Mesendoderm (in vitro differentiated cells): Measurements from ENCODE around the gene PSMC4.

Experiments used
- DNase-seq: peaks from one replicate; pipeline ENCODE4 v3.0.0; 2013
- H2AK5ac ChIP-seq: 2 replicates; pipeline ENCODE4 v1.6.1; 2013; ENCODE audit warnings: low read length, inconsistent platforms
- H2BK120ac ChIP-seq: 2 replicates; pipeline ENCODE4 v1.6.1; 2013; ENCODE audit warnings: low read depth, mild to moderate bottlenecking, low read length, moderate library complexity, mixed read lengths
- H2BK15ac ChIP-seq: replicated peaks from 2 replicates; pipeline ENCODE4 v1.6.1; 2013; ENCODE audit warnings: low read depth, mild to moderate bottlenecking, moderate library complexity
- H2BK5ac ChIP-seq: 2 replicates; pipeline ENCODE4 v1.6.1; 2013; ENCODE audit warnings: low read length, inconsistent platforms
- H3K18ac ChIP-seq: 2 replicates; pipeline ENCODE4 v1.6.1; 2013; ENCODE audit warnings: mild to moderate bottlenecking, low read length, mixed read lengths
- H3K23ac ChIP-seq: one replicate; pipeline ENCODE4 v1.6.1; 2013; ENCODE audit warnings: low read length
- H3K27ac ChIP-seq: 2 replicates; pipeline ENCODE4 v1.5.1; 2013; ENCODE audit warnings: low read depth, mild to moderate bottlenecking, inconsistent platforms, low read length, moderate library complexity
- H3K27me3 ChIP-seq: 2 replicates; pipeline ENCODE4 v1.6.1; 2013; ENCODE audit warnings: low read length, control low read depth, mild to moderate bottlenecking, inconsistent platforms; ENCODE audit not compliant: insufficient read depth, poor library complexity
- H3K36me3 ChIP-seq: 2 replicates; pipeline ENCODE4 v1.6.1; 2013; ENCODE audit warnings: low read length, inconsistent platforms; ENCODE audit not compliant: control insufficient read depth, insufficient read depth
- H3K4ac ChIP-seq: one replicate; pipeline ENCODE4 v1.6.1; 2013; ENCODE audit warnings: low read depth, mild to moderate bottlenecking, low read length, moderate library complexity
- H3K4me1 ChIP-seq: 2 replicates; pipeline ENCODE4 v1.6.1; 2013; ENCODE audit warnings: low read depth, low read length, inconsistent platforms; ENCODE audit not compliant: control insufficient read depth
- H3K4me2 ChIP-seq: 2 replicates; pipeline ENCODE4 v1.6.1; 2013; ENCODE audit warnings: low read length
- H3K4me3 ChIP-seq: 2 replicates; pipeline ENCODE4 v1.5.1; 2013; ENCODE audit warnings: mild to moderate bottlenecking, low read length
- H3K56ac ChIP-seq: one replicate; pipeline ENCODE4 v1.6.1; 2013; ENCODE audit warnings: low read length
- H3K79me1 ChIP-seq: 2 replicates; pipeline ENCODE4 v1.6.1; 2013; ENCODE audit warnings: low read length, inconsistent platforms
- H3K79me2 ChIP-seq: 2 replicates; pipeline ENCODE4 v1.6.1; 2013; ENCODE audit warnings: mild to moderate bottlenecking, low read length; ENCODE audit not compliant: control insufficient read depth, insufficient read depth
- H3K9ac ChIP-seq: 2 replicates; pipeline ENCODE4 v1.6.1; 2013; ENCODE audit warnings: low read length, inconsistent platforms
- H4K5ac ChIP-seq: one replicate; pipeline ENCODE4 v1.6.1; 2013; ENCODE audit warnings: low read length
- H4K8ac ChIP-seq: one replicate; pipeline ENCODE4 v1.6.1; 2013; ENCODE audit warnings: low read depth, mild to moderate bottlenecking, control low read depth, low read length, moderate library complexity
- WGBS: extraction: QIAGEN DNeasy Blood & Tissue Kit; methylation state at CpG from one replicate; pipeline ENCODE4 v1.1.7; 2013; ENCODE audit warnings: low lambda C conversion rate, missing lambda C conversion rate; ENCODE audit not compliant: insufficient coverage; ENCODE audit errors: extremely low coverage; 5-methylcytosine and 5-hydroxymethylcytosine counted together

Gene PSMC4

GRCh38 chr19:40005691-40006272 lies 34.8 kb downstream of the PSMC4 start:
- no peak overlapping the region for H2AK5ac ChIP-seq
- H4K8ac ChIP-seq = no peak overlapping the region
- no peak overlapping the region for H3K27ac ChIP-seq
- H3K79me2 ChIP-seq = no peaks in the 10 kb centered on the region
- H3K23ac ChIP-seq = no peak overlapping the region
- H3K79me1 ChIP-seq = no peaks in the 10 kb centered on the region
- H3K4me3 ChIP-seq = no peak overlapping the region
- H3K9ac ChIP-seq = no peak overlapping the region
- no peak overlapping the region for H3K4me2 ChIP-seq
- H3K4ac ChIP-seq = no peak overlapping the region
- no CpG with 5 or more reads among the region's 4 CpGs for WGBS
- H3K36me3 ChIP-seq = no peaks in the 10 kb centered on the region
- no peak overlapping the region for H3K56ac ChIP-seq
- no peak overlapping the region for H3K18ac ChIP-seq
- DNase-seq = no peak
- no peaks in the 10 kb centered on the region for H3K27me3 ChIP-seq
- no peaks in the 10 kb centered on the region for H3K4me1 ChIP-seq
- no peak overlapping the region for H2BK5ac ChIP-seq
- H2BK15ac ChIP-seq = no peak overlapping the region
- H2BK120ac ChIP-seq = no peak overlapping the region
- H4K5ac ChIP-seq = no peak overlapping the region

GRCh38 chr19:40006273-40006691 lies 35.3 kb downstream of the PSMC4 start:
- Histone ChIP-seq H4K5ac (no peak overlapping the region), H3K4me2 (no peak overlapping the region), H3K18ac (no peak overlapping the region), H3K4me3 (no peak overlapping the region), H3K56ac (no peak overlapping the region), H3K23ac (no peak overlapping the region), H2BK120ac (no peak overlapping the region), H3K79me1 (no peaks in the 10 kb centered on the region), H2BK5ac (no peak overlapping the region), H3K27ac (no peak overlapping the region), H3K79me2 (no peaks in the 10 kb centered on the region), H3K27me3 (no peaks in the 10 kb centered on the region), H4K8ac (no peak overlapping the region), H2BK15ac (no peak overlapping the region), H2AK5ac (no peak overlapping the region), H3K9ac (no peak overlapping the region), H3K4me1 (no peaks in the 10 kb centered on the region), H3K4ac (no peak overlapping the region), H3K36me3 (no peaks in the 10 kb centered on the region)
- DNase-seq = no peak
- no CpG with 5 or more reads among the region's 1 CpG for WGBS

GRCh38 chr19:40009674-40010073 lies 38.7 kb downstream of the PSMC4 start:
- no peak overlapping the region for H3K18ac ChIP-seq
- H2AK5ac ChIP-seq = no peak overlapping the region
- no peak overlapping the region for H3K56ac ChIP-seq
- H2BK5ac ChIP-seq = no peak overlapping the region
- H3K4me3 ChIP-seq = no peak overlapping the region
- H3K4me2 ChIP-seq = no peak overlapping the region
- H3K9ac ChIP-seq = no peak overlapping the region
- H2BK120ac ChIP-seq = no peak overlapping the region
- no peak overlapping the region for H3K4ac ChIP-seq
- no peaks in the 10 kb centered on the region for H3K79me1 ChIP-seq
- no peak overlapping the region for H3K27ac ChIP-seq
- no peaks in the 10 kb centered on the region for H3K36me3 ChIP-seq
- H4K5ac ChIP-seq = no peak overlapping the region
- DNase-seq = no peak
- no peak overlapping the region for H4K8ac ChIP-seq
- H3K23ac ChIP-seq = no peak overlapping the region
- H3K27me3 ChIP-seq = no peaks in the 10 kb centered on the region
- no peaks in the 10 kb centered on the region for H3K79me2 ChIP-seq
- H3K4me1 ChIP-seq = no peaks in the 10 kb centered on the region
- H2BK15ac ChIP-seq = no peak overlapping the region

DNA sequence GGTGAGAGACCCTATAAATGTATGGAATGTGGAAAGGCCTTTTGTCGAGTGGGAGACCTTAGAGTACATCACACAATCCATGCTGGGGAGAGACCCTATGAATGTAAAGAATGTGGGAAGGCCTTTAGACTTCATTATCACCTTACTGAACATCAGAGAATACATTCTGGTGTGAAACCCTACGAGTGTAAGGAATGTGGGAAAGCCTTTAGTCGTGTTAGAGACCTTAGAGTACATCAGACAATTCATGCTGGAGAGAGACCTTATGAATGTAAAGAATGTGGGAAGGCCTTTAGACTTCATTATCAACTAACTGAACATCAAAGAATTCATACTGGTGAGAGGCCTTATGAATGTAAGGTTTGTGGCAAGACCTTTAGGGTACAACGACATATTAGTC lies 43.0 kb downstream of the PSMC4 start:
- Histone ChIP-seq H3K27me3 (no peaks in the 10 kb centered on the region), H3K4me3 (no peak overlapping the region), H3K4me1 (no peaks in the 10 kb centered on the region), H2BK5ac (no peak overlapping the region), H3K18ac (no peak overlapping the region), H4K8ac (no peak overlapping the region), H3K4ac (no peak overlapping the region), H3K27ac (no peak overlapping the region), H3K36me3 (no peaks in the 10 kb centered on the region), H3K23ac (no peak overlapping the region), H2BK120ac (no peak overlapping the region), H3K56ac (no peak overlapping the region), H3K4me2 (no peak overlapping the region), H4K5ac (no peak overlapping the region), H2BK15ac (no peak overlapping the region), H3K9ac (no peak overlapping the region), H3K79me1 (no peaks in the 10 kb centered on the region), H3K79me2 (no peaks in the 10 kb centered on the region), H2AK5ac (no peak overlapping the region)
- no CpG with 5 or more reads among the region's 4 CpGs for WGBS
- no peak for DNase-seq

DNA sequence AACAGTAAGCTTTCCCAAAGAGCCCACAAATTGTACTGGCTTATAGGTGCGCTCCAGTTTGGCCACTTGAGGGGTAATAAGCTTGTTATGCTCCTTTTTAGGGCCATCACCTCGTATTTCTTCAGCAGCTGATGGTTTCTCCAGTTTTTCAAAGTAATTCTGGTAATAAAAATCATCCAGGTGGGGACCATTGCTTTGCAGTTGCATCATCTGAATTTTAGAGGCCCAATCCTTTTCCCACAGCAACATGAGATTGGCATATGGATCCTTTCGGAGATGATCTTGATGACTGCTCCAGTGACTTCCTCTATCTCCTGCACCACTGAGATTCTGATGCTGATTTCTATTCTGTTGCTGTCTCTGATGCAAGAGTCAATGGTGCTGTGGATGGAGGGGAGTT lies 53.0 kb downstream of the PSMC4 start:
- Histone ChIP-seq H2BK5ac (no peak overlapping the region), H3K79me2 (no peaks in the 10 kb centered on the region), H3K9ac (no peak overlapping the region), H3K23ac (no peak overlapping the region), H4K8ac (no peak overlapping the region), H3K4ac (no peak overlapping the region), H3K18ac (no peak overlapping the region), H3K4me3 (no peak overlapping the region), H2BK15ac (no peak overlapping the region), H3K36me3 (no peaks in the 10 kb centered on the region), H2AK5ac (no peak overlapping the region), H3K27me3 (no peaks in the 10 kb centered on the region), H4K5ac (no peak overlapping the region), H3K79me1 (no peaks in the 10 kb centered on the region), H3K4me1 (no peaks in the 10 kb centered on the region), H2BK120ac (no peak overlapping the region), H3K4me2 (no peak overlapping the region), H3K56ac (no peak overlapping the region), H3K27ac (no peak overlapping the region)
- no peak for DNase-seq
- WGBS = no CpG with 5 or more reads among the region's 3 CpGs

DNA sequence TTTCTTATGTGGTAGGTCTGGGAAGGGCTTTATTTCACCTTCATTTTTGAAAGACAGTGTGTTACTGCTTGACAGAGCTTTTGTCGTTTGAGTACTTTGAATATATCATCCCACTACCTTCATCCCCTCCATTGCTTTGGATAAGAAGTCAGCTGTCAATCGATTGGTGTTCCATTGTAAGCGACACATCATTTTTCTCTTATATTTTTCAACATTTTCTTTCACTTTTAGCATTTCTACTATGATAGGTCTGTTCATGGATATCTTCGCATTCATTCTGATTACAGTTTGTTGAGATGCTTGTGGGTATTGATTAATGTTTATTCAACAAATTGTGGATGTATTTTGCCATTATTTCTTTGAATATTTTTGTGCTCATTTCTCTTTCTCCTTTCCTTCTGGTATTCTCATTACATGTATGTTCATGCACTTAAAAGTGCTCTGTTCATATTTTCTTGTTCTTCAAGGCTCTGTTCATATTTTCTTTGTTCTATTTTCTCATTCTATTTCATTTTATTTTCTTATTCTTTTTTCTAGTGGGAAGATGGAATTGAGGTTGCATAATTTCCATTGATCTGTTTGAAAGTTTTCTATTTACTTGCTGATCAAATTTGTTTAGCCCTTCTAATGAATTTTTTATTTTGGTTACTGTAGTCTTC lies 55.1 kb downstream of the PSMC4 start:
- no peak overlapping the region for H4K8ac ChIP-seq

More for the DNA sequence above, 55.1 kb downstream of the PSMC4 start:
- no peak overlapping the region for H2AK5ac ChIP-seq
- no peak for DNase-seq
- no peak overlapping the region for H3K18ac ChIP-seq
- H3K4me2 ChIP-seq = no peak overlapping the region
- no CpG with 5 or more reads among the region's 4 CpGs for WGBS
- no peaks in the 10 kb centered on the region for H3K36me3 ChIP-seq
- no peaks in the 10 kb centered on the region for H3K79me2 ChIP-seq
- H3K4ac ChIP-seq = no peak overlapping the region
- H3K23ac ChIP-seq = no peak overlapping the region
- no peaks in the 10 kb centered on the region for H3K79me1 ChIP-seq
- H4K5ac ChIP-seq = no peak overlapping the region
- H3K27ac ChIP-seq = no peak overlapping the region
- H3K27me3 ChIP-seq = no peaks in the 10 kb centered on the region
- no peak overlapping the region for H2BK15ac ChIP-seq
- no peak overlapping the region for H3K56ac ChIP-seq
- H3K9ac ChIP-seq = no peak overlapping the region
- no peak overlapping the region for H2BK120ac ChIP-seq
- H2BK5ac ChIP-seq = no peak overlapping the region
- no peaks in the 10 kb centered on the region for H3K4me1 ChIP-seq
- no peak overlapping the region for H3K4me3 ChIP-seq
